Smooth muscle cell of bladder (primary cell): ENCODE data around the gene DDX39B. TPM values are rescaled to one million over a fixed set of nuclear protein-coding genes. Genes with fewer than 3 reads are reported as not detected.

Source experiments
- total RNA-seq: library from RNA; depleted of rRNA; stranded (reverse); fragments of >200 nt; gene quantifications from 2 replicates; pipeline ENCODE4 v1.2.3, GENCODE V29; 2014

The DDX39B gene
- total RNA-seq: 317 and 461 TPM in 2 replicates

DNA sequence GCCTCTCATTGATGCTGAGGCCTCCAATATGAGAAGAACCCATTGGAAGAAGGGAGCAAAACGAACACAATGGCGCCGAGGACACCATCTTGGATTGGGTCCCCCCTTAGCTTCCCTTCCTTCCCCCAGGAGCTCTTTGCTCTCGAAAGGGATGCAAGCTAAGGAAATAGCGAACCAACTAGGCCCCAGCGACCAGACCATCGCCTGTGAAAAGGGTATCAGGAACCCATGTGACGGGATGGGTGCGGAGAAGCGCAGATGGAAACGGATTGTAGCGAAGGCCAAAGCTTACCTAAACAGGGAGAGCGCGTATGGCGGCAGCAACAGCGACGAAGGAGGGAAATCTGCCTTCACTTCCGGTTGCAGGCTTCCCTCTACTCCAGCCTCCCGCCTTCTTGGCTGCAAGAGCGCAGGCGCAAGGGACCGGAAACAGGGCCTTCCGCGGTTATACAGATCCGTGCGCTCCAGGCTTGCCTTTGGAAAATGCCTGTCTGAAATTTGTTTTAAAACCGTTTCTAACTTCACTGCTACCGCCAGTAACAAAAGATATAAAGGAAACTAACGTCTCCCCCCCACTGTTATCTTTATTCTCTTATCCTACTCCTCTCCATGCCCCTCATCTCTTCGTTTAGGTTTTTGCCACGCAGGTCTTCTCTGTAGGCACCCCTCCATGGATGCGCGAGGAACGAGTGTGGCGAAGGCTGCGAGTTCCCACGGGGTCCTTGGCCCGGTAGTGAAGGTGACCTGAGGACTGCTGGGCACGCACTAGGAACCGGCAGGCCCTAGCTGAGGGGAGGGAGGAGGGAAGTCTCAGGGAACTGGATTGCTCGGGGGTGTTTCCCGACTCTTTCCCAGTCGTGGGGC, at the start of gene DDX39B:
Gene DDX39B (minus strand): TSS at position 346 of the 864 bp plus-strand sequence. CDS start 1,471 bp downstream, outside the sequence.

DNA sequence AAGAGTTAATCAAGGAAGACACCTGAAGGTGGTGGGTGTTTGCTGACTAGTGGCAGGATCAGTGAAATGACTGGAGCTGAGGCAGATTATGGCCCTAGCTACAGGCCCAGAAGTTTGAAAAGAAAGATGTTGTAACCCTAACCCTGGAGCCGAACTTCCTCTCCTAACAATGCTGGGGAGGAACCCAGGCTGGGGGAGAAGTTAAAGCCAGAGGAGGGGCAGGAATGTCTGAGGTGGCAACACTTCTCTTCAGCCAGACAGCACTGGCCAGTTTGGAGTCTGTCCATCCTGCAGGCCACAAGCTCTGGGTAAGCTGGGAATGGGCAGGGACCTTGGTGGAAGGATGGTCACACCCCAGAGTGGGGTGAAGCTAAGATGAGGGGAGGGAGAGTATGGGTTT, 44.2 kb upstream of the DDX39B start, which contains the start of gene LST1:
Gene LST1 (plus strand): TSS at position 270 of the 400 bp plus-strand sequence. CDS start 1,023 bp downstream, outside the sequence.

DNA sequence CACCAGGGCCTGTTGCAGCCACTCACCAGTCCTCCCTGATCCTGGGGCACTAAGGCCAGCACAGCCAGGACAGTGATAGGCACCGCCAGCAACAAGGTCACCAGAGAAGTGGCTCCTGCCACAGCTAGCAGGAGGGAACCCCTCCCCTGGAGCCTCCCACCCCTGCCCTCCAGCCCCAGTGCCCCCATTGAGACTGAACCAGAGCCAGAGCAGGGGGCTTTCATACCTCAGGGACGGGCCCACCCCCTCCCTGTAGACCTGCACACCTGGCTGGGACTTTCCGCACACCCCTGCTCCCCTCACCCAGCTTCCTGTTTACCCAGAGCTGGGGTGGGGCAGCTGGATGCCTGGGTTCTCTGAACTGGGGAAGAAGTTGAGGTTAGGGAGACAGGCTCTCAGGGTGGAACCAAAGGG, 40.4 kb upstream of the DDX39B start, which contains the start of gene LTB:
Gene LTB (minus strand): TSS at position 195 of the 414 bp plus-strand sequence. CDS start 7 bp downstream, at position 188.

DNA sequence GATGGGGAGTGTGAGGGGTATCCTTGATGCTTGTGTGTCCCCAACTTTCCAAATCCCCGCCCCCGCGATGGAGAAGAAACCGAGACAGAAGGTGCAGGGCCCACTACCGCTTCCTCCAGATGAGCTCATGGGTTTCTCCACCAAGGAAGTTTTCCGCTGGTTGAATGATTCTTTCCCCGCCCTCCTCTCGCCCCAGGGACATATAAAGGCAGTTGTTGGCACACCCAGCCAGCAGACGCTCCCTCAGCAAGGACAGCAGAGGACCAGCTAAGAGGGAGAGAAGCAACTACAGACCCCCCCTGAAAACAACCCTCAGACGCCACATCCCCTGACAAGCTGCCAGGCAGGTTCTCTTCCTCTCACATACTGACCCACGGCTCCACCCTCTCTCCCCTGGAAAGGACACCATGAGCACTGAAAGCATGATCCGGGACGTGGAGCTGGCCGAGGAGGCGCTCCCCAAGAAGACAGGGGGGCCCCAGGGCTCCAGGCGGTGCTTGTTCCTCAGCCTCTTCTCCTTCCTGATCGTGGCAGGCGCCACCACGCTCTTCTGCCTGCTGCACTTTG, 33.6 kb upstream of the DDX39B start, which contains the start of gene TNF:
Gene TNF (plus strand): TSS at position 231 of the 567 bp plus-strand sequence. CDS start 177 bp downstream, at position 408.

DNA sequence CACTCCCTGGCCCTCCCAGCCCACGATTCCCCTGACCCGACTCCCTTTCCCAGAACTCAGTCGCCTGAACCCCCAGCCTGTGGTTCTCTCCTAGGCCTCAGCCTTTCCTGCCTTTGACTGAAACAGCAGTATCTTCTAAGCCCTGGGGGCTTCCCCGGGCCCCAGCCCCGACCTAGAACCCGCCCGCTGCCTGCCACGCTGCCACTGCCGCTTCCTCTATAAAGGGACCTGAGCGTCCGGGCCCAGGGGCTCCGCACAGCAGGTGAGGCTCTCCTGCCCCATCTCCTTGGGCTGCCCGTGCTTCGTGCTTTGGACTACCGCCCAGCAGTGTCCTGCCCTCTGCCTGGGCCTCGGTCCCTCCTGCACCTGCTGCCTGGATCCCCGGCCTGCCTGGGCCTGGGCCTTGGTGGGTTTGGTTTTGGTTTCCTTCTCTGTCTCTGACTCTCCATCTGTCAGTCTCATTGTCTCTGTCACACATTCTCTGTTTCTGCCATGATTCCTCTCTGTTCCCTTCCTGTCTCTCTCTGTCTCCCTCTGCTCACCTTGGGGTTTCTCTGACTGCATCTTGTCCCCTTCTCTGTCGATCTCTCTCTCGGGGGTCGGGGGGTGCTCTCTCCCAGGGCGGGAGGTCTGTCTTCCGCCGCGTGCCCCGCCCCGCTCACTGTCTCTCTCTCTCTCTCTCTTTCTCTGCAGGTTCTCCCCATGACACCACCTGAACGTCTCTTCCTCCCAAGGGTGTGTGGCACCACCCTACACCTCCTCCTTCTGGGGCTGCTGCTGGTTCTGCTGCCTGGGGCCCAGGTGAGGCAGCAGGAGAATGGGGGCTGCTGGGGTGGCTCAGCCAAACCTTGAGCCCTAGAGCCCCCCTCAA, 30.5 kb upstream of the DDX39B start, which contains the start of gene LTA:
Gene LTA (plus strand): TSS at position 249 of the 871 bp plus-strand sequence. CDS start 454 bp downstream, at position 703.

DNA sequence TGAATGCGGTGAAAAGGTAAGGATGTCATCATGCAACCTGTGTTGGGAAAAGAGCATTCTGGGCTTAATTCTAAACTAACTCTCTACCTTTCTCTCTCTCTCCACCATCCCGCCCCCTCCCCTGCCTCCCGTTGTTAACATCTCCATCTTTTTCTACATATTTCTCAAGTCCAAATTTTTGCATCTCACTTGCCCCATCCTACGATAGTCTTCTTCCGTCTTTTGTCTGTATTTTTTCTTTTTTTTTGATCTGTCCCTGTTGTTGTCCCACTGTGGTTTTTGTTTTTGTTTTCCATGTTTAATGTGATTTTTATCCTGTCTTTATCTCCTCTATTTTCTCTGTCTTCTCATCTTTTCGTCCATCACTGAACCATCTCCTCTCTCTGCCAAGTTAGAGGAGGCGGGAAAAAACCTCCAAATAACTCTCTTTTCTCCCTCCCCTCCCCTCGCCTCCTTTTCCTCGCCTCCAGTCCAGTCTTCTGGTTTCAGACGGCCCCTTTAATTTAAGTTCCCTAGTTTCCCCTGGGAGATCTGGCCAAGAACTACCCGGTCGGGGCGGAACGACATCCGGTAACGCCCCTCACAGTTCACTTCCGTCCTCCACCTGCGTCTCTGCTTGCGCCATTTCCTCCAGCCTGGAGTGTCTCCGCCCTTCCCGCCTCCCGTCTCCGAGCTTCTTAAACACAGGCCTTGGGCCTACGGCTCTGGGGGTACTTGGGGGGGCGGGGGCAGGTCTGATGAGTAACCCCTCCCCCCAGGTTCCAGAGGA, 5.3 kb upstream of the DDX39B start, which contains the start of gene NFKBIL1:
Gene NFKBIL1 (plus strand): TSS at position 651 of the 769 bp plus-strand sequence. CDS start 87 bp downstream, at position 738.

DNA sequence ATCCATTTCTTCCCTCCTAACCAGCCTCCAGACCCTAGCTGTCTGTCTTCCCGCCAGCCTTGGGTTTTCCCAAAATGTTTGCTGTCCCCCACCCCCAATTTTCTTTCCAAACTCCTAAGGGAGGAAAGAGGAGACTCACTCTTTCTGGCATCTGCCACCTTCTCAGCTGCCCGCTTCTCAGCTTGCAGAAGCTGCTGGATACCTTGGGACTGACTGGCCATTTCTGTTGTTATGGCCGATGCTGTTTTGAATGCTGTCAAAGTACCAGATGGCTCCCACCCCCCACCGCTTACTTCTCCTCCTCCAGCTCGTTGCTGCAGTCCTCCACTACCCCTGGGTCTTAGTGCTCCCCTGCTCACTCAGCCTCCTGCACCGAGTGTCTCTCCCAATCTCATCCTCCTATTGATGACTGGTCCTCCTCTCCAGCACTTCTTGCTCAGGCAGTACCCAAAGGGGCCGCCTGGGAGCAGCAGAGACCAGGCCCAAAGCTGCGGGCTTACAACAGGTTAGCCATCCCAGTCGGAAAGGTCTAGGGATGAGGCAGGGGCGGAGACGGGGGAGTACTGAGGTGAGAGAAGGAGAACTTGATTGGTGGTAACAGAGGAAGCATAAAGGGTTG, 4.6 kb upstream of the DDX39B start, which contains the start of gene ATP6V1G2:
Gene ATP6V1G2 (minus strand): TSS at position 270 of the 619 bp plus-strand sequence. CDS start 49 bp downstream, at position 221.

DNA sequence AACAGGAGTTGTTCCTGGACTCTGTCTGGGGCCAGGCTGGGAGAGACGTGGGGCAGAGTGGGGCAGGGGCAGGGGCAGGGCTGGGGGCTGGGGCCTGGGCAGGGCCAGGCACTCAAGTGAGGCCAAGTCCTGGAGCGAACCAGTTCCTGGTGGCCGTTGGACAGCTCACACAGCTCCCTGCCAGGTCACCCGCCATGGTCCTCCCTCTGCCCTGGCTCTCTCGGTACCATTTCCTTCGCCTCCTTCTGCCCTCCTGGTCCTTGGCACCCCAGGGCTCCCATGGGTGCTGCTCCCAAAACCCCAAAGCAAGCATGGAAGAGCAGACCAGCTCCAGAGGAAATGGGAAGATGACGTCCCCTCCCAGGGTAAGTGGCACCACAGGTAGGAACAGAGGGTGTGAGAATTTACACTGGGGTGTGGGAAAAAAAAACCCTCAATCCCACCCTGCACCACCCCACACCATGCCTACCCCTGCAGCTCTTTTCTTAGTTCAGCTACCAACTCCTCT, 12.9 kb downstream of the DDX39B start, which contains the start of gene MCCD1:
Gene MCCD1 (plus strand): TSS at position 142 of the 508 bp plus-strand sequence. CDS start 53 bp downstream, at position 195.

DNA sequence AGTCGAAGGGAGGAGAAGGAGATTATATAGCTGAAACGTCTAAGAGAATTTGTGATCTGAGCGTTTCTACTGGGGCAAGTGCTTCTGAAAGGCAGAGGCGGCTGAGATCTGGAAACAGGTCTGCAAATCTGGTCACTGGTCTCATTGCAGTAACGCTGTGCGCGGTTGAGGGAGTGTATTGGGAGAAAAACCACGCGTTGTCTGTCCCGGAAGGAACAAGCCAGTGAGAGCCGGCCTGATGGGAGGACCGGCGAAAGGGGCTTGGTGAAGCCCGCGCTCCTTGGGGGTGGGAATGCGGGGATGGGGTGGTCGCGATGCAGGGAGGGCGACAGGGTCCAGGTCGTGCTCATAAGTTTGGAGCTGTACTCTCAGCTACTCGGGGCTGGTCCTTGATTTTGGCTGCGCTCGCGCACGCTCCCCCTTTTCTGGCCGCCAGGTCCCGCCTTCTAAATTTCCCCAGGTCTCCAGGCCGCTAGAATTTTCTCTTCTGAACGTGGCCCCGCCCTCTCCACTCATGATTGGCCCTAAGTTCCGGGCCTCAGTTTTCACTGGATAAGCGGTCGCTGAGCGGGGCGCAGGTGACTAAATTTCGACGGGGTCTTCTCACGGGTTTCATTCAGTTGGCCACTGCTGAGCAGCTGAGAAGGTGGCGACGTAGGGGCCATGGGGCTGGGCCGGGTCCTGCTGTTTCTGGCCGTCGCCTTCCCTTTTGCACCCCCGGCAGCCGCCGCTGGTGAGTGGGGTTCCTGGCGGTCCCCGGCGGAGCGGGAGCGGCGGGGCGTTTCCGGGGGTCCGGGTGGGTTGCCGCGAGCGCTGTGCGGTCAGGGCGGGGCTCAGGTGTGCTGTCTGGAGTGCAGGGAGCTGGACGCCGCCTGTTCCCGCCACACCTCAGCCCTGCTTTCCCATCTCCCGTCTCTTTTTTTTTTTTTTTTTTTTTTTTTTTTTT, 44.0 kb downstream of the DDX39B start, which contains the start of gene MICB:
Gene MICB (plus strand): TSS at position 615 of the 946 bp plus-strand sequence. CDS start 49 bp downstream, at position 664.

Other genes starting within 250 kb of the DDX39B start
- gene HLA-B, start 184.8 kb downstream of the DDX39B start, total RNA-seq: 113 and 123 TPM in 2 replicates
- 76.7 and 80.9 TPM in 2 replicates for gene MICA, start 138.4 kb downstream of the DDX39B start, total RNA-seq
- gene MICB, start 43.9 kb downstream of the DDX39B start, total RNA-seq: 8.2 and 8.4 TPM in 2 replicates
- gene MCCD1, start 13.0 kb downstream of the DDX39B start, total RNA-seq: not detected in 2 replicates
- gene ATP6V1G2, start 4.6 kb upstream of the DDX39B start, total RNA-seq: 4.8 and 5.0 TPM in 2 replicates
- 27.3 and 31.5 TPM in 2 replicates for gene NFKBIL1, start 5.6 kb upstream of the DDX39B start, total RNA-seq
- not detected in 2 replicates for gene LTA, start 30.3 kb upstream of the DDX39B start, total RNA-seq
- not detected in 2 replicates for gene TNF, start 33.6 kb upstream of the DDX39B start, total RNA-seq
- not detected in 2 replicates for gene LTB, start 40.4 kb upstream of the DDX39B start, total RNA-seq
- gene LST1, start 44.3 kb upstream of the DDX39B start, total RNA-seq: not detected in 2 replicates
- gene NCR3, start 51.0 kb upstream of the DDX39B start, total RNA-seq: not detected in 2 replicates
- not detected in 2 replicates for gene AIF1, start 73.2 kb upstream of the DDX39B start, total RNA-seq
- 18.6 and 21.4 TPM in 2 replicates for gene PRRC2A, start 78.7 kb upstream of the DDX39B start, total RNA-seq
- gene BAG6, start 110.7 kb upstream of the DDX39B start, total RNA-seq: 64.6 and 88.0 TPM in 2 replicates
- gene APOM, start 113.9 kb upstream of the DDX39B start, total RNA-seq: 1.3 and 2.8 TPM in 2 replicates
- gene C6orf47, start 118.8 kb upstream of the DDX39B start, total RNA-seq: 17.9 and 23.8 TPM in 2 replicates
- 13.4 and 14.3 TPM in 2 replicates for gene GPANK1, start 123.0 kb upstream of the DDX39B start, total RNA-seq
- gene CSNK2B, start 124.1 kb upstream of the DDX39B start, total RNA-seq: 97.7 and 99.1 TPM in 2 replicates
- 2.1 and 2.6 TPM in 2 replicates for gene LY6G5B, start 128.0 kb upstream of the DDX39B start, total RNA-seq
- 0.09 and 0.43 TPM in 2 replicates for gene LY6G5C, start 139.1 kb upstream of the DDX39B start, total RNA-seq
- gene ABHD16A, start 161.3 kb upstream of the DDX39B start, total RNA-seq: 65.4 and 70.2 TPM in 2 replicates
- gene LY6G6F, start 164.9 kb upstream of the DDX39B start, total RNA-seq: not detected in 2 replicates
- not detected in 2 replicates for gene LY6G6D, start 173.3 kb upstream of the DDX39B start, total RNA-seq
- not detected in 2 replicates for gene LY6G6C, start 179.7 kb upstream of the DDX39B start, total RNA-seq
- gene MPIG6B, start 181.4 kb upstream of the DDX39B start, total RNA-seq: not detected in 2 replicates
- gene DDAH2, start 187.3 kb upstream of the DDX39B start, total RNA-seq: 74.1 and 102 TPM in 2 replicates
- gene CLIC1, start 194.5 kb upstream of the DDX39B start, total RNA-seq: 529 and 547 TPM in 2 replicates
- 3.2 and 3.3 TPM in 2 replicates for gene MSH5, start 198.0 kb upstream of the DDX39B start, total RNA-seq
- gene SAPCD1, start 220.7 kb upstream of the DDX39B start, total RNA-seq: 0.28 TPM in 2 replicates
- gene VWA7, start 235.3 kb upstream of the DDX39B start, total RNA-seq: 0.14 and 0.28 TPM in 2 replicates